ENCODE measurements around the gene PLEKHG4B.

- TF ChIP-seq, protein P1, sequence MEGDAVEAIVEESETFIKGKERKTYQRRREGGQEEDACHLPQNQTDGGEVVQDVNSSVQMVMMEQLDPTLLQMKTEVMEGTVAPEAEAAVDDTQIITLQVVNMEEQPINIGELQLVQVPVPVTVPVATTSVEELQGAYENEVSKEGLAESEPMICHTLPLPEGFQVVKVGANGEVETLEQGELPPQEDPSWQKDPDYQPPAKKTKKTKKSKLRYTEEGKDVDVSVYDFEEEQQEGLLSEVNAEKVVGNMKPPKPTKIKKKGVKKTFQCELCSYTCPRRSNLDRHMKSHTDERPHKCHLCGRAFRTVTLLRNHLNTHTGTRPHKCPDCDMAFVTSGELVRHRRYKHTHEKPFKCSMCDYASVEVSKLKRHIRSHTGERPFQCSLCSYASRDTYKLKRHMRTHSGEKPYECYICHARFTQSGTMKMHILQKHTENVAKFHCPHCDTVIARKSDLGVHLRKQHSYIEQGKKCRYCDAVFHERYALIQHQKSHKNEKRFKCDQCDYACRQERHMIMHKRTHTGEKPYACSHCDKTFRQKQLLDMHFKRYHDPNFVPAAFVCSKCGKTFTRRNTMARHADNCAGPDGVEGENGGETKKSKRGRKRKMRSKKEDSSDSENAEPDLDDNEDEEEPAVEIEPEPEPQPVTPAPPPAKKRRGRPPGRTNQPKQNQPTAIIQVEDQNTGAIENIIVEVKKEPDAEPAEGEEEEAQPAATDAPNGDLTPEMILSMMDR (conservative IDR thresholded peaks at IDR 0.05): no peak
- no peak for TF ChIP-seq ZFX (IDR thresholded peaks at IDR 0.05)
Observed at GRCh38 chr5:50724-51499, 41.1 kb upstream of the PLEKHG4B start.
